Thyroid gland (tissue), 4 donors: ENCODE data around the gene LGALS8. TPM values are rescaled to one million over a fixed set of nuclear protein-coding genes. Genes with fewer than 3 reads are reported as not detected.
"Not testable (repeated sequence)": the region's sequence is repeated elsewhere in the genome, so short reads cannot be mapped to it uniquely, and the experiment has no call there.

Source experiments
- DNase-seq, 2 donors: peaks; one replicate each; pipeline ENCODE4 v3.0.0-alpha.2; 2019
- H3K27ac ChIP-seq, 3 donors: fragments of 200-600 bp; sonication (generic); 1 replicate in 2 of 3; 2 replicates in 1 of 3; pipeline ENCODE4 v1.5.1; 2016 to 2019; ENCODE audit warnings: mild to moderate bottlenecking in 1 of 3, moderate library complexity in 1 of 3
- H3K27me3 ChIP-seq: fragments of 200-600 bp; sonication (generic); one replicate; pipeline ENCODE4 v1.5.1; 2019
- H3K36me3 ChIP-seq, 2 donors: fragments of 200-600 bp; sonication (generic); one replicate each; pipeline ENCODE4 v1.5.1; 2016 to 2019
- H3K4me1 ChIP-seq, 2 donors: fragments of 200-600 bp; sonication (generic); one replicate each; pipeline ENCODE4 v1.5.1; 2017 to 2019
- H3K4me3 ChIP-seq, 3 donors: fragments of 200-600 bp; sonication (generic); replicated peaks in 1 of 3; 1 replicate in 2 of 3; 2 replicates in 1 of 3; pipeline ENCODE4 v1.5.1; 2016; ENCODE audit warnings: mild to moderate bottlenecking in 1 of 3
- H3K9me3 ChIP-seq: fragments of 200-600 bp; sonication (generic); one replicate; pipeline ENCODE4 v1.5.1; 2017
- POLR2A ChIP-seq, 2 donors: fragments of 450-650 bp; IDR thresholded peaks; one replicate each; pipeline ENCODE4 v1.6.1; 2017; ENCODE audit warnings: antibody characterized with exemption in 2 of 2, mild to moderate bottlenecking in 2 of 2, moderate library complexity in 1 of 2
- WGBS, 2 donors: methylation state at CpG; one replicate each; pipeline ENCODE4 v1.1.5; 2017; 5-methylcytosine and 5-hydroxymethylcytosine counted together
- intact Hi-C: fragments of 100-400 bp; cut with DNase I; formaldehyde crosslinking; loops from one replicate; pipeline ENCODE4 v1.15.1; 2023
- total RNA-seq, 4 donors: library from RNA; depleted of rRNA; stranded (reverse); fragments of >200 nt; gene quantifications; one replicate each; pipeline ENCODE4 v1.2.3, GENCODE V29; 2016
- TF ChIP-seq, protein P1 (sequence below), 6 experiments: fragments of 200-600 bp in 3 of 6; fragments of 450-650 bp in 3 of 6; sonication (generic) in 3 of 6; IDR thresholded peaks; one replicate each; pipeline ENCODE4 v1.5.1; 2016 to 2019; ENCODE audit warnings: antibody characterized with exemption in 6 of 6, mild to moderate bottlenecking in 2 of 6, inconsistent platforms in 1 of 6, moderate library complexity in 1 of 6

Gene LGALS8
- total RNA-seq, 4 donors from 2014 or later: 61.8 to 94.2 (median 79.2) TPM

DNA sequence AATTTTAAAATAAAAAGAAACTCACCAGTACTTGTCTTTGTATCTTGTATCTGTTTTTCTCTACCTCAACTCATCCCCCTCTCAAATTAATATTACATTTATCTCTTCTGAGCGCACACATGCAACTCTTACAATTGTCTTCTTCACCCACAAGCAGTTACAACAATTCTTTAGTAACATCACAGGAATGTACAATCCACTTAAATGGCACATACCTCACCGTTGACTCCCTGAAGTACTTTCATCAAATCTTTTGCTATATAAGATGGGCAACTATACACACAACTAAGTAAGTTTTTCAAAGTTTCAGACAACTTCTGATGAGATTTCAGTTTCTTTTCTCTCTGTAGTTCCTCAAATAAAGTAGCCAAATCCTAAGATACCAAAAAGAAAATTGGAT lies 52.2 kb downstream of the LGALS8 start:
- Histone ChIP-seq H3K27ac (no peak overlapping the region), H3K4me3 (no peak overlapping the region), H3K36me3 (peaks cover 50 to 57% of the 10 kb centered on the region in 2 donors), H3K27me3 (no peaks in the 10 kb centered on the region), H3K9me3 (no peaks in the 10 kb centered on the region), H3K4me1 (no peaks in the 10 kb centered on the region)
- WGBS, 2 donors: 38 to 55% methylated on average over 2 of the region's 2 CpGs
- no peak for DNase-seq
- intact Hi-C loops: no loop called here
- TF ChIP-seq, protein P1, sequence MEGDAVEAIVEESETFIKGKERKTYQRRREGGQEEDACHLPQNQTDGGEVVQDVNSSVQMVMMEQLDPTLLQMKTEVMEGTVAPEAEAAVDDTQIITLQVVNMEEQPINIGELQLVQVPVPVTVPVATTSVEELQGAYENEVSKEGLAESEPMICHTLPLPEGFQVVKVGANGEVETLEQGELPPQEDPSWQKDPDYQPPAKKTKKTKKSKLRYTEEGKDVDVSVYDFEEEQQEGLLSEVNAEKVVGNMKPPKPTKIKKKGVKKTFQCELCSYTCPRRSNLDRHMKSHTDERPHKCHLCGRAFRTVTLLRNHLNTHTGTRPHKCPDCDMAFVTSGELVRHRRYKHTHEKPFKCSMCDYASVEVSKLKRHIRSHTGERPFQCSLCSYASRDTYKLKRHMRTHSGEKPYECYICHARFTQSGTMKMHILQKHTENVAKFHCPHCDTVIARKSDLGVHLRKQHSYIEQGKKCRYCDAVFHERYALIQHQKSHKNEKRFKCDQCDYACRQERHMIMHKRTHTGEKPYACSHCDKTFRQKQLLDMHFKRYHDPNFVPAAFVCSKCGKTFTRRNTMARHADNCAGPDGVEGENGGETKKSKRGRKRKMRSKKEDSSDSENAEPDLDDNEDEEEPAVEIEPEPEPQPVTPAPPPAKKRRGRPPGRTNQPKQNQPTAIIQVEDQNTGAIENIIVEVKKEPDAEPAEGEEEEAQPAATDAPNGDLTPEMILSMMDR (IDR thresholded peaks at IDR 0.05): no peak
- no peak for TF ChIP-seq POLR2A (IDR thresholded peaks at IDR 0.05)

DNA sequence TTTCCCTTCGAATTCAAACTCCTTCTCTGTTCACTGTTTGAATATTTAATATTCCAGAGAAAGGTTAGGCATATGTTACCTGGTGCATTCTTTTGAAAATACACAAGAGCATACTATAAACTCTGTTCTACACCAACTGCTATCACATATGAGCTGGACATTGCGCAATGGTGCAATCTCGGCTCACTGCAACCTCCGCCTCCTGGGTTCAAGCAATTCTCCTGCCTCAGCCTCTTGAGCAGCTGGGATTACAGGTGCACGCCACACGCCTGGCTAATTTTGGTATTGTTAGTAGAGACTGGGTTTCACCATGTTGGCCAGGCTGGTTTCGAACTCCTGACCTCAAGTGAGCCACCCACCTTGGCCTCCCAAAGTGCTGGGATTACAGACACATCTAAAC lies 53.3 kb downstream of the LGALS8 start:
- H3K27me3 ChIP-seq, H3K27ac ChIP-seq, H3K4me1 ChIP-seq, intact Hi-C loops, H3K9me3 ChIP-seq, DNase-seq, H3K4me3 ChIP-seq: not testable (repeated sequence)
- WGBS, 2 donors: 83 to 93% methylated on average over 7 of the region's 7 CpGs
- H3K36me3 ChIP-seq: peaks cover 45 to 52% of the 10 kb centered on the region in 2 donors

DNA sequence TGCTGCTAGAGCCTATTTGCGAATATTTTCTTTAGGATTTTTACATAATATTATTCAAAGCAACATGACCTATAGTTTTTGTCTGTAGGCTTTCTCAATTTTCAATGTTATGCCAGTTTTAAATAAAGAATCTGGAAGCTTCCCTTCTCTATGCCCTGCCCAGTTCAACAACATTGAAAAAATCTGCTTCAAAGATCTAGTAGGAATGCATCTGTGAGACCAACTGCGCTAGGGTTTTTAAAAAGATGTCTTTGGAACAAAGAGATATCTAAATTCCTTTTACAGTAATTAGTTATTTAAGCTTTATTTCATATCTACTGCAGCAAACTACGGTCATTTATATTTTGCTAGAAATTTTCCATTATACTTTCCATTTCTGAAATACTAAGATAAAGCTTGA lies 54.9 kb downstream of the LGALS8 start:
- no peaks in the 10 kb centered on the region for H3K9me3 ChIP-seq
- no peaks in the 10 kb centered on the region for H3K4me1 ChIP-seq
- H3K36me3 ChIP-seq: peaks cover 42 to 50% of the 10 kb centered on the region in 2 donors
- no peak for TF ChIP-seq POLR2A (IDR thresholded peaks at IDR 0.05)
- TF ChIP-seq, protein P1 (IDR thresholded peaks at IDR 0.05): no peak
- WGBS, 2 donors: 97 to 98% methylated on average over 3 of the region's 3 CpGs
- DNase-seq: no peak
- no peaks in the 10 kb centered on the region for H3K27me3 ChIP-seq
- intact Hi-C loops: no loop called here
- H3K4me3 ChIP-seq: no peak overlapping the region
- no peak overlapping the region for H3K27ac ChIP-seq

DNA sequence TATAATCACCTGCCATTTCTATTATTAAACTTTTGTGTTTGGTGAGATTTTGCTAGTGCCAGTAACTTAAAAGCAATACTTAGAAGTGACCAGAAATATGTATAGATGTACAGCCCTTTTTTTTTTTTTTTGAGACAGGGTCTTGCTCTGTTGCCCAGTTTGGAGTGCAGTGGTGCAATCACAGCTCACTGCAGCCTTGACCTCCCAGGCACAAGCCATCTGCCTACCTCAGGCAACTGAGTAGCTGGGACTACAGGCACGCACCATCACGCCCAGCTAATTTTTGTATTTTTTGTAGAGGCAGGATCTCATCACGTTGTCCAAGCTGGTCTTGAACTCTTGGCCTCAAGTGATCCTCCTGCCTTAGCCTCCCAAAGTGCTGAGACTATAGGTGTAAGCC lies 56.6 kb downstream of the LGALS8 start:
- intact Hi-C loops: not testable (repeated sequence)
- 96 to 97% methylated on average over 3 of the region's 3 CpGs for WGBS, 2 donors

DNA sequence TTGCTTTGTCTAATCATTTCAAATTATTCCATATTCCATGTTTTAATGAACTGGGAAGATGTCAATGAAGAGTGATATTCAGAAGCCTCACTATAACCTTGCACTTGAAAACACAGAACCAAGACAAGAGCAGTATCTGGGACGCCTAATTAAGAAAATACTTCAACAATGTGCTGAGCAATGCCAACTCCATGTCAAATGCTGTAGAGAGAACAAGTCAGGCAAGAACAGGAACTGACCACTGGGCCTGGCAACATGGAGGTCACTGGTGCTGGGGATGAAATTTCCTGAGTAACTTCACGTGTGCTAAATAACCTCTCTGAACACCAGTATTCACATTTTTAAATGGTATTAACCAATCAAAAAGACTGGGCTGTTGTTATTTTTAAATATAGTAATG lies 57.7 kb downstream of the LGALS8 start:
- Histone ChIP-seq H3K36me3 (peaks cover 30 to 37% of the 10 kb centered on the region in 2 donors), H3K27ac (no peak overlapping the region), H3K4me3 (no peak overlapping the region), H3K4me1 (no peaks in the 10 kb centered on the region), H3K9me3 (no peaks in the 10 kb centered on the region), H3K27me3 (no peaks in the 10 kb centered on the region)
- intact Hi-C loops: no loop called here
- TF ChIP-seq, protein P1 (IDR thresholded peaks at IDR 0.05): no peak
- TF ChIP-seq POLR2A (IDR thresholded peaks at IDR 0.05): no peak
- DNase-seq: no peak
- 92 to 94% methylated on average over 2 of the region's 2 CpGs for WGBS, 2 donors

More for the DNA sequence above, 56.6 kb downstream of the LGALS8 start:
- not testable (repeated sequence) for H3K27me3 ChIP-seq, H3K4me3 ChIP-seq, DNase-seq, H3K9me3 ChIP-seq, H3K27ac ChIP-seq, H3K4me1 ChIP-seq
- H3K36me3 ChIP-seq: peaks cover 41 to 43% of the 10 kb centered on the region in 2 donors

DNA sequence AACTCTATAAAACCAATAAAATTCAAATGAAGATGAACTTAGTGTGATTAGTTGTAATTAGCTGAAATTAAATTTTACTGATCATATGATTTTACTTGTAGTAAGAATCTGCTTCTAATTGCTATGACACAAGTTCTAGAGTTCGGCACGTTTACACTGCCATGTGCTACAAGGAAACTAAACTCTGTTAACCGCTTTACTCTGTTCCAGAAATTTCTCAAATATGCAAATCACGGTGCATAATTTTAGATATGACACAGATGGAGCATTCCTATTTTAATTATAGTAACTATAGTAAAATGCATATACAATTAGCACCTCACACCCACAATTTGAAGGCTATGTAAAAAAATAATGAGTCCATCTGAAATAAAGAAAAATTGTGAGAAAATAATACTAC lies 65.7 kb downstream of the LGALS8 start:
- Histone ChIP-seq H3K9me3 (no peaks in the 10 kb centered on the region), H3K4me1 (no peaks in the 10 kb centered on the region), H3K4me3 (no peak overlapping the region), H3K36me3 (peaks cover 33% of the 10 kb centered on the region in 2 donors), H3K27ac (no peak overlapping the region), H3K27me3 (no peaks in the 10 kb centered on the region)
- no peak for DNase-seq
- intact Hi-C loops: no loop called here
- 91 to 97% methylated on average over 4 of the region's 4 CpGs for WGBS, 2 donors
- TF ChIP-seq POLR2A (IDR thresholded peaks at IDR 0.05): no peak
- TF ChIP-seq, protein P1 (IDR thresholded peaks at IDR 0.05): no peak
